Activated CD4-positive, alpha-beta memory T cell treated with anti-CD3 and anti-CD28 coated beads for 36 hours (primary cell): ENCODE data around the gene NCLN. TPM values are rescaled to one million over a fixed set of nuclear protein-coding genes. Genes with fewer than 3 reads are reported as not detected.
"Not testable (repeated sequence)": the region's sequence is repeated elsewhere in the genome, so short reads cannot be mapped to it uniquely, and the experiment has no call there.

Experiments used
- CTCF ChIA-PET: fragments of 350-600 bp; sonication (Branson Sonifier 250); formaldehyde crosslinking; loops from one replicate; lab custom pipeline; 2021; ENCODE audit warnings: antibody characterized with exemption, inconsistent platforms; lab: Charles Lee
- POLR2A ChIA-PET: fragments of 350-600 bp; sonication (Branson Sonifier 250); formaldehyde crosslinking; loops from one replicate; lab custom pipeline; 2021; ENCODE audit warnings: antibody characterized with exemption; lab: Charles Lee
- DNase-seq: peaks from one replicate; pipeline ENCODE4 v3.0.0-alpha.2; 2020
- H3K27ac Mint-ChIP-seq: one replicate; pipeline ENCODE4 v1.8.0; 2021; ENCODE audit warnings: mixed read lengths
- H3K27me3 Mint-ChIP-seq: one replicate; pipeline ENCODE4 v1.8.0; 2021; ENCODE audit warnings: mixed read lengths
- H3K36me3 Mint-ChIP-seq: one replicate; pipeline ENCODE4 v1.8.0; 2021; ENCODE audit warnings: mixed read lengths
- H3K4me1 Mint-ChIP-seq: one replicate; pipeline ENCODE4 v1.8.0; 2021; ENCODE audit warnings: low read depth, mixed read lengths
- H3K4me3 Mint-ChIP-seq: one replicate; pipeline ENCODE4 v1.8.0; 2021; ENCODE audit warnings: mild to moderate bottlenecking, mixed read lengths
- H3K9me3 Mint-ChIP-seq: one replicate; pipeline ENCODE4 v1.8.0; 2021; ENCODE audit warnings: mixed read lengths
- intact Hi-C: fragments of 100-400 bp; cut with micrococcal nuclease; formaldehyde crosslinking; loops from one replicate; pipeline ENCODE4 v1.15.1; 2023
- total RNA-seq, 2 experiments: library from RNA; stranded (reverse); gene quantifications; one replicate each; pipeline ENCODE4 v1.2.3, GENCODE V29; 2021

NCLN gene
- total RNA-seq, 2 experiments from 2014 or later = 47.0 to 50.9 TPM

DNA sequence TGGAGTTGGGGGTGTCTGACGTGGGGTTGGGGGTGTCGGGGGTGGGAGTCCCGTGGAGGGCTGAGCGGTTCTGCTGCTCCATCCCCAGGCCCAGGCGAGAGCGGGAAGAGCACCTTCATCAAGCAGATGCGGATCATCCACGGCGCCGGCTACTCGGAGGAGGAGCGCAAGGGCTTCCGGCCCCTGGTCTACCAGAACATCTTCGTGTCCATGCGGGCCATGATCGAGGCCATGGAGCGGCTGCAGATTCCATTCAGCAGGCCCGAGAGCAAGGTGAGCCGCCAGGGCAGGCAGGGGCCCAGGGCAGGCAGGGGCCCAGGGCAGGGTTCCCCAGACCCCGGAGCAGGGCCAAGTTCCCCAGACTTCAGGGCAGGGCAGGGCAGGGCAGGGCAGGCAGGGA is 37.2 kb upstream of the NCLN start:
- Mint-ChIP-seq H3K4me1 (peaks cover 9% of the 10 kb centered on the region), H3K27ac (no peak overlapping the region), H3K9me3 (no peaks in the 10 kb centered on the region), H3K36me3 (peaks cover 15% of the 10 kb centered on the region), H3K4me3 (no peak overlapping the region), H3K27me3 (no peaks in the 10 kb centered on the region)
- no peak for DNase-seq
- POLR2A ChIA-PET = no interaction called here
- intact Hi-C loops = no loop called here
- CTCF ChIA-PET = interaction anchor here (3.6 kb wide), 1 partner anchor 13 kb away, joined by 33 read pairs; no protein-coding TSS in a partner anchor

DNA sequence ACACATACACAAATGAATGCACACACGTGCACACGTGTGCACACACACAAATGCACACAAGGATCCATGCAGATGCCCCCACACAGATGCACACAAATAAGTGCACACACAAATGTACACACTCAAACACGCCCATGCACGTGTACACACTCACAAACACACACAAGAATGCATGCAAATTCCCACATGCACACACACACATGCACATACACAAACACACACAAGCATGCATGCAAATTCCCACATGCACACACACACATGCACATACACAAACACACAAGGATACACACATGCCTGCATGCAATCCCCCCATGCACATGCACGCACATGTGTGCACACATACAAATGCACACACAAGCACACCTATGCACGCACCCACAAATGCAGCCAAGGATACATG is 36.6 kb upstream of the NCLN start:
- Mint-ChIP-seq H3K4me3 (no peak overlapping the region), H3K27ac (no peak overlapping the region), H3K4me1 (peaks cover 9% of the 10 kb centered on the region), H3K9me3 (no peaks in the 10 kb centered on the region), H3K27me3 (no peaks in the 10 kb centered on the region), H3K36me3 (peaks cover 15% of the 10 kb centered on the region)
- no peak for DNase-seq
- ChIA-PET POLR2A (interaction anchor here (0.9 kb wide), 1 partner anchor 8 kb away, joined by 3 read pairs; no protein-coding TSS in a partner anchor), CTCF (no interaction called here)
- intact Hi-C loops = no loop called here

DNA sequence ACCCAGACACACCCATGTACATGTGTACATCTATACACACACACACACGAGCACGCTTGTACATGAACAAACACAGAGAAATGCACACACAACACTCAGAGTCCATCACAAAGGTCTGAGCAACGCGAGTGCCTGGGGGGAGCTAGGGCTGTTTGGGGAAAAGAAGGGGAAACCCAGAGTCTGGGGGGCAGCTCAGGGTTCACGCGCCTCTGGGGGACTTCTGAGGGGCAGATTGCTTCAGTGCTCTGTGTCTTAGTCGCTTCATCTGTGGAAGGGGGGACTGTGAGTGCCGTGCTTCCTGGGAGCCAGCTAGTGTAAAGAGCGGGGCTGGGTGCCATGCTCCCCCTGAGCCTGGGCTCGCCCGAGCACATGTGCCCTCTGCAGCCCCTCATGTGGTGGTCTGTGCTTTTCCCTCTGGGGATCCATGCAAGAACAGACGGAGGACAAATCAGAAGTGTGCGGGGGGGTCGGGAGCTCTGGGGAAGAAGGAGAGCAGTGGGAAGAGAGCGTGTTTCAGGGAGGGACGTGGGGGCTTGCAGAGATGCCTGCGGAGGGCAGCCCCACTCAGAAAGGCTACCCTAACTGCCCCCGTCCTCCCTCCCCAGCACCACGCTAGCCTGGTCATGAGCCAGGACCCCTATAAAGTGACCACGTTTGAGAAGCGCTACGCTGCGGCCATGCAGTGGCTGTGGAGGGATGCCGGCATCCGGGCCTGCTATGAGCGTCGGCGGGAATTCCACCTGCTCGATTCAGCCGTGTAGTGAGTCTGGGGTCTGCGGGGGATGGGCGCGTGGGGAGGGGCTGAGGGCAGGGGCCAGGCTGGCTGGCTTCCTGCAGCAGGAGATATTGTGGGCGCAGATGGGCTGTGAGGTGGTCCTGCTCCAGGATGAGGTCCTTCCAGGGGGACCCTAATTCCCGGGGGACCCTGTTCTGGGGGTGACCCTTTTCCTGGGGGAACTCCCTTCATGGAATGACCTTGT is 35.9 kb upstream of the NCLN start:
- ChIA-PET POLR2A (interaction anchor here (0.9 kb wide), 1 partner anchor 9 kb away, joined by 3 read pairs; no protein-coding TSS in a partner anchor), CTCF (no interaction called here)
- Mint-ChIP-seq H3K27me3 (no peaks in the 10 kb centered on the region), H3K4me1 (peaks cover 9% of the 10 kb centered on the region), H3K36me3 (peaks cover 15% of the 10 kb centered on the region), H3K4me3 (no peak overlapping the region), H3K9me3 (no peaks in the 10 kb centered on the region), H3K27ac (no peak overlapping the region)
- intact Hi-C loops = no loop called here
- DNase-seq = no peak

- peaks cover 9% of the 10 kb centered on the region for H3K4me1 Mint-ChIP-seq
- H3K4me3 Mint-ChIP-seq = no peak overlapping the region
- ChIA-PET POLR2A (interaction anchor here (0.8 kb wide), 1 partner anchor 31 kb away, joined by 4 read pairs; no protein-coding TSS in a partner anchor), CTCF (interaction anchor here (1.3 kb wide), 1 partner anchor 21 kb away, joined by 3 read pairs; no protein-coding TSS in a partner anchor)
- no peak overlapping the region for H3K27ac Mint-ChIP-seq
- intact Hi-C loops = no loop called here
- no peaks in the 10 kb centered on the region for H3K9me3 Mint-ChIP-seq
- H3K27me3 Mint-ChIP-seq = no peaks in the 10 kb centered on the region
- peaks cover 19% of the 10 kb centered on the region for H3K36me3 Mint-ChIP-seq
- DNase-seq = no peak
Measured at GRCh38 chr19:3150739-3151329, 34.9 kb upstream of the NCLN start.

GRCh38 chr19:3151563-3152418 is 33.9 kb upstream of the NCLN start:
- intact Hi-C loops = no loop called here
- ChIA-PET CTCF (interaction anchor here (1.3 kb wide), 1 partner anchor 22 kb away, joined by 3 read pairs; no protein-coding TSS in a partner anchor), POLR2A (interaction anchor here (0.8 to 1.5 kb wide), 2 partner anchors 20 to 30 kb away, joined by 4 read pairs; no protein-coding TSS in a partner anchor)
- Mint-ChIP-seq H3K4me1 (peaks cover 4% of the 10 kb centered on the region), H3K36me3 (peaks cover 22% of the 10 kb centered on the region), H3K4me3 (no peak overlapping the region), H3K27ac (no peak overlapping the region), H3K9me3 (no peaks in the 10 kb centered on the region), H3K27me3 (no peaks in the 10 kb centered on the region)
- no peak for DNase-seq

DNA sequence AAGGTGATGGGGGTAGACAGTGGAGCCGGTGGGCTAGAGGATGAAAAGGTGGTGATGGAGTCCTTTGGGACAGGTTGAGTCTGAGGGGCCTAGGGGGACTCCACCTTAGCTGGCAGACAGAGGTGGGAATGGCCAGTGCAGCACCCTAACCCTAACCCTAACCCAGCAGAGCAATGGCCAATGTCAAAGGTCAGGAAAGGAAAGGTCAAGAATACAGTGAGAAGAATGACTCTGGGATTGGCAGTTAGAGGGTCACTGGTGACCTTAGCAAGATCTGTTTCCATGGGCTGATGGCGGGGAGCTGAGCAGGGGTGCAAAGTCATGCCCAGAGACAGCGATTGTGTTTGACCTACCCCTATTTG is 33.3 kb upstream of the NCLN start:
- DNase-seq = no peak
- H3K4me3 Mint-ChIP-seq = no peak overlapping the region
- H3K4me1 Mint-ChIP-seq = peaks cover 5% of the 10 kb centered on the region
- intact Hi-C loops = no loop called here
- no peaks in the 10 kb centered on the region for H3K27me3 Mint-ChIP-seq
- peaks cover 25% of the 10 kb centered on the region for H3K36me3 Mint-ChIP-seq
- H3K27ac Mint-ChIP-seq = no peak overlapping the region
- ChIA-PET CTCF (interaction anchor here (0.7 to 1.3 kb wide), 4 partner anchors 22 to 49 kb away, joined by 3 read pairs; no protein-coding TSS in a partner anchor), POLR2A (interaction anchor here (1.5 kb wide), 1 partner anchor 19 kb away, joined by 4 read pairs; no protein-coding TSS in a partner anchor)
- H3K9me3 Mint-ChIP-seq = no peaks in the 10 kb centered on the region

GRCh38 chr19:3153286-3154230 is 32.2 kb upstream of the NCLN start:
- no peaks in the 10 kb centered on the region for H3K9me3 Mint-ChIP-seq
- no peaks in the 10 kb centered on the region for H3K27me3 Mint-ChIP-seq
- intact Hi-C loops = loop anchor here (2.0 kb wide), 2 partner anchors 13 to 31 kb away; partner anchors contain the start of gene NCLN
- no peak for DNase-seq
- ChIA-PET POLR2A (no interaction called here), CTCF (interaction anchor here (0.7 to 1.1 kb wide), 3 partner anchors 26 to 50 kb away, joined by 3 read pairs; no protein-coding TSS in a partner anchor)
- H3K4me3 Mint-ChIP-seq = no peak overlapping the region
- H3K36me3 Mint-ChIP-seq = peaks cover 30% of the 10 kb centered on the region
- no peak overlapping the region for H3K27ac Mint-ChIP-seq
- peaks cover 6% of the 10 kb centered on the region for H3K4me1 Mint-ChIP-seq

DNA sequence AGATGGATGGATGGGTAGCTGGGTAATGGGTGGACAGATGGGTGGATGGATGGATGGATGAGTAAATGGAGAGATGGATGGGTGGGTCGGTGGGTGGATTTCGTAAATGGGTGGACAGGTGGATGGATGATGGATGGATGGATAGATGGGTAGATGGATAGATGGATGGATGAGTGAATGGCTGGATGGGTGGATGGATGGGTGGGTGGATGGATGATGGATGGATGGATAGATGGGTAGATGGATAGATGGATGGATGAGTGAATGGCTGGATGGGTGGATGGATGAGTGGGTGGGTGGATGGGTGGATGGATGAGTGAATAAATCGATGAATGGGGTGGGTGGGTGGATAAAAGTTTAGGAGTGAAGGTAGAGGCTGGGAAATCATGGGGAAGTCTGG is 31.3 kb upstream of the NCLN start:
- CTCF ChIA-PET, H3K4me1 Mint-ChIP-seq, POLR2A ChIA-PET, DNase-seq, H3K27ac Mint-ChIP-seq, H3K4me3 Mint-ChIP-seq, H3K27me3 Mint-ChIP-seq, H3K9me3 Mint-ChIP-seq: not testable (repeated sequence)
- intact Hi-C loops = loop anchor here (2.0 kb wide), 2 partner anchors 14 to 30 kb away; partner anchors contain the start of gene NCLN
- peaks cover 27% of the 10 kb centered on the region for H3K36me3 Mint-ChIP-seq

DNA sequence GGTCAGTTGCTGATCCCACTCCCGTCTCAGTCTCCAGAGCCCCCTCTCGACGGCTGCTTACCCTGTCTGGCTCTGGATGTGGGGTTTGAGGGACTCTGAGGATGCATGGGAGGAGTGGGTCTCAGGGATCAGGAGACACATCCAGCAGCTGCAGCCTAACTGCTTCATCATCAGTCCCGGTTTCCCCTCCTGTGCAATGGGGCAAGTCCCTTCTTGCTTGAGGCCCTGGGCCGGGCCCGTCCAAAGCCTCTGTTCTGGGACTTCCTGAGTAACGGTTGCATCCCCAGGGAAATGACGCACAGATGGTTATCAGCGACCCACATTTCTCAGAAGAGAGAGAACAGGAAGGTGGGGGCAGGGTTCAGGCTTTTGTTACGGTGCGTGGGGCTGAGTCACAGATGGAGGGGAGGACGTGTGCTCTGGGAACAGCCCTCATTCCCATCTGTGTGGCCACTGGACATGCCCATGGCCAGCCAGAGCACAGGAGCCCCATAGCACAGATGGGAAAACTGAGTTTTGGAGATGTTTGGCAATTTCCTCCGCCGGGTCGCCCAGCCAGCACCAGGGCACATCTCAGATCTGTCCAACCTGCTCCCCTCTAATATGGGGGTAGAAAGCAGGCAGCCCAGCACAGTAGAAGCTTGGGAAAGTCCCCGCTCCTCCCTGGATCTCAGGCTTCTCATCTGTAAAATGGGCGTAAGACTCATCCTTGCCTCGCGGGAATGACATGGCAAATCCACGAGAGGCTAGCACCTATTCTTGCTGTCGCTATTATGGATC is 30.6 kb upstream of the NCLN start:
- peaks cover 32% of the 10 kb centered on the region for H3K36me3 Mint-ChIP-seq
- H3K9me3 Mint-ChIP-seq = peaks cover 5% of the 10 kb centered on the region
- intact Hi-C loops = loop anchor here (1.0 to 2.0 kb wide), 3 partner anchors 14 to 30 kb away; partner anchors contain the start of gene NCLN
- ChIA-PET POLR2A (no interaction called here), CTCF (interaction anchor here (0.9 to 1.3 kb wide), 2 partner anchors 9 to 47 kb away, joined by 3 to 4 read pairs; no protein-coding TSS in a partner anchor)
- no peak overlapping the region for H3K4me3 Mint-ChIP-seq
- peak; percentile 95 for DNase-seq
- H3K4me1 Mint-ChIP-seq = peaks cover 4% of the 10 kb centered on the region
- H3K27ac Mint-ChIP-seq = no peak overlapping the region
- H3K27me3 Mint-ChIP-seq = no peaks in the 10 kb centered on the region
